NB4 (cell line): ENCODE data around the gene YPEL3.

Experiments
- MYC ChIP-seq: IDR thresholded peaks from 2 replicates; pipeline ENCODE4 v1.6.1; 2011; ENCODE audit warnings: low read depth, low read length
- POLR2A ChIP-seq: IDR thresholded peaks from 2 replicates; pipeline ENCODE4 v1.6.1; 2011; ENCODE audit warnings: mild to moderate bottlenecking; ENCODE audit not compliant: insufficient read length; ENCODE audit errors: extremely low read depth
- TF ChIP-seq, protein P1 (sequence below): IDR thresholded peaks from one replicate; pipeline ENCODE4 v1.5.1; 2012; ENCODE audit warnings: low read depth, low read length
- TF ChIP-seq, protein P2 (sequence below): IDR thresholded peaks from 2 replicates; pipeline ENCODE4 v1.6.1; 2011; ENCODE audit warnings: low read depth, low read length

- TF ChIP-seq, protein P1, sequence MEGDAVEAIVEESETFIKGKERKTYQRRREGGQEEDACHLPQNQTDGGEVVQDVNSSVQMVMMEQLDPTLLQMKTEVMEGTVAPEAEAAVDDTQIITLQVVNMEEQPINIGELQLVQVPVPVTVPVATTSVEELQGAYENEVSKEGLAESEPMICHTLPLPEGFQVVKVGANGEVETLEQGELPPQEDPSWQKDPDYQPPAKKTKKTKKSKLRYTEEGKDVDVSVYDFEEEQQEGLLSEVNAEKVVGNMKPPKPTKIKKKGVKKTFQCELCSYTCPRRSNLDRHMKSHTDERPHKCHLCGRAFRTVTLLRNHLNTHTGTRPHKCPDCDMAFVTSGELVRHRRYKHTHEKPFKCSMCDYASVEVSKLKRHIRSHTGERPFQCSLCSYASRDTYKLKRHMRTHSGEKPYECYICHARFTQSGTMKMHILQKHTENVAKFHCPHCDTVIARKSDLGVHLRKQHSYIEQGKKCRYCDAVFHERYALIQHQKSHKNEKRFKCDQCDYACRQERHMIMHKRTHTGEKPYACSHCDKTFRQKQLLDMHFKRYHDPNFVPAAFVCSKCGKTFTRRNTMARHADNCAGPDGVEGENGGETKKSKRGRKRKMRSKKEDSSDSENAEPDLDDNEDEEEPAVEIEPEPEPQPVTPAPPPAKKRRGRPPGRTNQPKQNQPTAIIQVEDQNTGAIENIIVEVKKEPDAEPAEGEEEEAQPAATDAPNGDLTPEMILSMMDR: no peak
- TF ChIP-seq, protein P2, sequence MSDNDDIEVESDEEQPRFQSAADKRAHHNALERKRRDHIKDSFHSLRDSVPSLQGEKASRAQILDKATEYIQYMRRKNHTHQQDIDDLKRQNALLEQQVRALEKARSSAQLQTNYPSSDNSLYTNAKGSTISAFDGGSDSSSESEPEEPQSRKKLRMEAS: no peak
- no peak for TF ChIP-seq POLR2A
- TF ChIP-seq MYC: no peak
Observed at GRCh38 chr16:30137897-30138296, 41.9 kb upstream of the YPEL3 start.
